A549 treated with AZD2906 at 1 μM for 4 hours (cell line): ENCODE results near the gene VPS33B. TPM values are rescaled to one million over a fixed set of nuclear protein-coding genes. Genes with fewer than 3 reads are reported as not detected.

ENCODE experiments used
- total RNA-seq: library from RNA; stranded (reverse); fragments of 200-300 nt; extraction: Qiagen RNA extraction; gene quantifications from 5 replicates; pipeline ENCODE4 v1.2.3, GENCODE V29; 2022

Gene VPS33B
- total RNA-seq: 12.9 to 16.5 TPM (median 14.6 TPM) in 5 replicates

DNA sequence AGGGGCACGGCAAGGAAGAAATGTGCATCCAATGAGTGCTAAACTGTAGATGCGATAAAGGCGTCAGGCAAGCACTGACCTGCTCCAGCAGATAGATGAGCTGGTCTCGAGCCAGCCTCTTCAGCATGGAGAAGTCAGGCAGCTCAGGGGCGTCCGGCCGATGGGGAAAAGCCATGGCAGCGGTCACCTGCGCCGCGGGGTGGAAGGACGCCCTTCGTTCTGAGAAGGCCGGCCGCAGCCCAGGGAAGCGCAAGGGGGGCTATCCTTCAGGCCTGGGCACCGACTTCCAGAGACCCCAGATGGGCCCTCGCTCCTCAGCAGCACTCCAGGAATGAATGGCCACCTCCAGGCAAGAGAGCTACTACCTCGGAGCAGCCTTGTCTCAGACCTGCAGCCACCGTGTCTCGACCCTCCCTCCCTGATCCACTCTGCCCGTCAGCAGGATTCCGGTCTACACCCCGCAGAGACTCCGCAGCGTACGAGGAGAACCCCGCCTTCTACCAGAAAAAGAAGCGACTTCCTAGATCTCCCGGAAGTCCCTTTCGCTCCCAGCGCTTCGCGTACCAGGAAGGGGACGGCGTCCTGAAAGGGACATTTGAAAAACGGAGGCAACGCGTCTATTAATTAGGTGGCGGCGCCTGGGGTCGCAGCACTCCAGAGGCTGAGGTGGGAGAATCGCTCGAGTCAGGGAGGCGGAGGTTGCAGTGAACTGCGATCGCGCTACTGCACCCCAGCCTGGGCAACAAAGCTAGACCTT lies at the start of gene VPS33B:
Gene VPS33B (minus strand): TSS at position 520 of the 757 bp plus-strand sequence. CDS start 345 bp downstream, at position 175.

DNA sequence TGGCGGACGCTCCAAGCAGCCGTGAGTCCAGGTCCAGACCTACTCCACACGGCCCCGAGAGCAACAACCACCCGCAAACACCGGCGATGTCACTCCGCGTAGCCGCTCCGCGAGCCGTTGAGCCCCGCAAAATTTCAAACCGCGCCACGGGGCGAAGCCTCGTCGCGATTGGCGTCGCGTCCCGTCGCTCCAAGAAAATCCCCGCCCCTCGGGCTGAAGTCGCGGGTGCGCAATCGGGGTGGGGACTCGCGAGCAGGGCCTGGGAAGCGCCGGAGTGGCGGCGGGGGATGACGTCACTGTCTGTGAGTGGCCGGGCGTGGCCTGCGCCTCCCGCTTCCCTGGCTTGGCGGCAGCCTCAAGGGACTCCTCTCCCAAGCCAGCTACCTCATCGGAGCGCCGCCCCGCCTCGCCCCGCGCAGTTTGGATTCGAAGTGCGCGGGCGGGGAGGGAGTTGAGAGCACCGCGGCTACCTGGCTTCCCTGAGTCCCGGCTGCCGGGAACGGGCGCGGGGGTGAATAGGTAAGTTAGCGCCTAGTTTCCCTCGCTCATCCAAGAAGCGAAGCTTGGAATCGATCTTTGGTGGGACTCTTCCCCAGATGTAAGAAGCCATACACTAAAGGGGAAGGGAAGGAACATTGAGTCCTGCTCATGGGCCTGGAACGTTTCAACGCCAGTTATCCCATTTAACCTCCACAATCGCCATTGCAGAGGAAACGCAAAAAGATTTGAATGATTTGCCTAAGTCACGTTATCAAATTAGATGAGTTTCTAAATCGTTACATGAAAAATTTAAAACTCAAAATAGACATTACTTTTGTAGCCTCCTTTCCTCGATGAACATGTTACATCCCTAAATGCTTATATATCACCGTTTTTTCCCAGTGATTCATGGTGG lies 27.7 kb downstream of the VPS33B start, which contains the start of gene PRC1:
Gene PRC1 (minus strand): TSS at position 119 of the 895 bp plus-strand sequence. CDS start 118 bp downstream, at position 1.

DNA sequence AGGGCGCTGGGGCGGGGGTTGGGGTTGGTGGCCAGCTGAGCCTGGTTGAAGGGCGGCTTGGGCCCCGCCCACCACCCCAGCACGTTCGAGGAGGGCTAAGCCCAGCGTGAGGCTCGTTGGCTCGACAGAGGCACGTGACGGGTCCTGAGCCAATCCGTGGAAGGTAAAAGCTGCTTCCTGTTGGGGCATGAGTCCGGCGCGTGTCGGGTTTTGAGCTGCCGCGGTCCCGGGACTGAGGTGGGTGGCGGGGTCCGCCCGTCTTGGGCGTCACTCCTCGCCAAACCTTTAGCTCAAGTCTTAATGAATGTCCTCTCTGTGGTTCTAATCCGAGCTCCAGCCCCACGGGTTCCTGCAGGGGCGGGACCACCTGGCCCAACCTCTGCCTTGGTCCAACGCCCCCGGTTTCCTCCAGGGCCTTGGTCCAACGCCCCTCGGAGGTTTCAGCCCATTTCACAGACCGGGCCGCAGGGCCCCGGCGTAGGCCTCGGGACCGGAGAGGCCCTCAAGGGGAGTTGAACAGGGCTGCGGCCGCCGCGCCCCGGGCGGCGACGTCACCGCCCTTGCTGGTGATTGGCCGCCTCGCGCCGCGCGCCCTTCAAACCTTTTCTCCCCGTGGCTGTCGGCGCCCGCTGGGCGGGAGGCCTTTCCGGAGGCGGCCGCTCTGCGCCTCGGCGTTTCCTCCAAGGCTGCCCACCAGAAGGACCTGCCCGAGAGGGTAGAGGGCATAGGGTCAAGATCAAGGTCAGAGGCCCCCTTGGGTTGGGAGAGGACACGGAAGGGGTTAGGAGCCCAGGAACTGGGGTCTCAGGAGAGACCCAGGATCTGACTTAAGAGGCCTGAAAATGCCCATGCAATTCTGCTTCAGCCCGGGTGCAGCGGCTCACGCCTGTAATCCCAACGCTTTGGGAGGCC lies 67.4 kb downstream of the VPS33B start, which contains the start of gene RCCD1:
Gene RCCD1 (plus strand): TSS at position 173 of the 912 bp plus-strand sequence. CDS start 1,851 bp downstream, outside the sequence.

Other genes starting within 250 kb of the VPS33B start
- gene FURIN, start 154.0 kb downstream of the VPS33B start, total RNA-seq: 51.5 to 62.8 TPM (median 59.0 TPM) in 5 replicates
- gene FES, start 138.1 kb downstream of the VPS33B start, total RNA-seq: 0.46 to 0.89 TPM (median 0.85 TPM) in 5 replicates
- gene MAN2A2, start 119.3 kb downstream of the VPS33B start, total RNA-seq: 23.5 to 29.6 TPM (median 24.9 TPM) in 5 replicates
- 27.9 to 36.4 TPM (median 35.4 TPM) in 5 replicates for gene HDDC3, start 90.0 kb downstream of the VPS33B start, total RNA-seq
- 52.3 to 61.9 TPM (median 55.0 TPM) in 5 replicates for gene UNC45A, start 87.3 kb downstream of the VPS33B start, total RNA-seq
- gene RCCD1, start 67.7 kb downstream of the VPS33B start, total RNA-seq: 23.5 to 44.0 TPM (median 36.6 TPM) in 5 replicates
- gene PRC1, start 28.1 kb downstream of the VPS33B start, total RNA-seq: 173 to 247 TPM (median 202 TPM) in 5 replicates
- 0.13 to 0.28 TPM (median 0.15 TPM) in 5 replicates for gene SV2B, start 77.7 kb upstream of the VPS33B start, total RNA-seq